HG02981 (cell line): Measurements from ENCODE around the gene MED28.
A peak's percentile ranks its signal among the peaks of the same experiment; 100 is the strongest.
"Not testable (repeated sequence)": the region's sequence is repeated elsewhere in the genome, so short reads cannot be mapped to it uniquely, and the experiment has no call there.

Source experiments
- ATAC-seq: cut with Tn5 transposase; IDR thresholded peaks from one replicate; pipeline ENCODE4 v1.9.1; 2021; ENCODE audit warnings: mild to moderate bottlenecking, moderate library complexity; ENCODE audit not compliant: unreplicated experiment

The MED28 gene, protein sequence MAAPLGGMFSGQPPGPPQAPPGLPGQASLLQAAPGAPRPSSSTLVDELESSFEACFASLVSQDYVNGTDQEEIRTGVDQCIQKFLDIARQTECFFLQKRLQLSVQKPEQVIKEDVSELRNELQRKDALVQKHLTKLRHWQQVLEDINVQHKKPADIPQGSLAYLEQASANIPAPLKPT

DNA sequence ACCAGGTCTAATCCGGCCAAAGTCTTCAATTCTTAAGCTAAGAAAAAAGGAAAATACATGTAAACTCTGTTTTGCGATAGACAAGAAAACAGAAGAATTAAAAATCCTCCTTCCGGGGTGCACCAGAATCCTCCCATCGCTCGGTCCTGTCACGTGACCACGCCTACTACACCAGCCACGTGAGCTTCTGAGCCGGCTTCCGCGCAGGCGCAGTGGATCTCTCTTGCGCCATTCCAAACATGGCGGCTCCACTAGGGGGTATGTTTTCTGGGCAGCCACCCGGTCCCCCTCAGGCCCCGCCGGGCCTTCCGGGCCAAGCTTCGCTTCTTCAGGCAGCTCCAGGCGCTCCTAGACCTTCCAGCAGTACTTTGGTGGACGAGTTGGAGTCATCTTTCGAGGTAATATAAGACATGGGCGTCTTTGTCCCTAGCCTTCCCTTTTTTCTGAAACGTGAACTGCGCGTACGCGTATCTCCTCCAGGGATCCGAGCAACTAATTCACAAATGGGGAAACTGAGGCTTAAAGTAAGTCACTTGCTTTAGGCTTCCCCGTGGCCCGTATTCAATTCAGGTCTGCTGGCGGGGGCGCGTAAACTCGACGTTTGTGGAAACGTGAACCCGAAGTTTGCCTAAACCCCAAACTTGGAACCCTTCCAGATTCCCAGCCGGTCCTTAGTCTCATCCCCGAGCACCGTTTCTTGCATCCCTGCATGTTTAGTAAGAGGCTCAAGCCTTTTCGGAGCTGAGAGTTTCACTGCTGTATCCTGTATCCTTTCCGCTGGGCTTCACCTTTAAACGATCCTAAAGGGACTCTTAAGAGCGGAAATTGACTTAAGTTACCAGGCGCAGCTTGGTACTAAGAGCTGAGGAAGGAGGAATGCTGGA lies at the start of gene MED28:
TSS of gene MED28 (plus strand) at position 226 of the 884 bp plus-strand sequence. CDS start at position 240, 14 bp downstream.
- peak; percentile 95 for ATAC-seq

DNA sequence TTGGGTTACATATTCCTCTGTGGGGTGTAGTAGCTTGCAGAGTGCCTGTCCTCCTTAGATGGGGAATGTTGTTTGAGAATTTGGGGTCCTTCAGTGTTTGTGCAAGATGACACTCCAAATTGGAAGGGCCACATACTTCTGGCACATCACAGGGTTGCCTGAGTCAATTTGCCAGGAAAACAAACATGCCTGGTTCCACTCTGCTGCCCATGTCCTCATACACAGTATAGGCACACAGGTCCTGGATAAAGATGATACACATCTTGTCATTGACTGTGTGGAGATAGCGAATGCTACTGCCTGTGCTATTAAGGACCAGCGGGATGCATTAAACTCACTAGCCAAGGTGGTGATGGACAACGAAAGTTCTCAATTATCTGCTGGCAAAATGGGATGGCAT lies 48.6 kb upstream of the MED28 start:
- ATAC-seq: no peak

DNA sequence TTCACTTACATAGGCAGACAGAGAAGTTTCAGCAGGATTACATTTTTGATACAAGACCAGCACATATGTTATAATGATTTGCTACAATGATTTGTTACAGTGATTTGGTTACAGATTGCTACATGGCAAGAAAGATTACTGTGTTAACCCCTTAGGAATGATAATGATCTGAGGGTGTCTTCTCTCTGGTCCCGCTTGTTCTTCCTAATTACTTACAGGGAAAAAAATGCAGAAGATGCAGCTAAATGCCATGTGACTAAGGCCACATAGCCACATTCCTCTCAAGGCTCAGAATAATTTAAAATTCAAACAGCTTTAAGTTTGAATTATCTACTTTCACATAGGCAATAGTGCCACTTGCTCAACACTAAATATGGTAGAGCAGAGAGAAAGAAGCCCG lies 47.2 kb upstream of the MED28 start:
- no peak for ATAC-seq

DNA sequence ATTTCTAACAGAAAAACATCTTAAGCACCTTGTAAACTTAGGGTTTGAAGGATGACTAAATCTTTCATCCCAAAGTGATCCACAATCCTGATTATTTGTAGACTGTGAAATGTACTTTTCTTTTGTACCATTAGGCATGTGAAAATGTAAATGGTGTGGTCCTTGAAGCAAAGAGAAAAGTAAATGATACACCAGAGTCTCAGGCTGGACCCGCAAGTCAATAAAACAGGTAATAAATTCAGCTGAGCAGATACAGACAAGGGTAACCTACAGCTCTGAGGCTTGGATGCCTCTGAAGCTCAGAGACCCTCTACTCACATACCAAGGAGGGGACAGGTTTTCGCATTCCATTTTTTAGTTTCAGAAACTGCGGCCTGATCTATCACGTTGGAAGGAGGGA lies 40.2 kb upstream of the MED28 start:
- ATAC-seq: no peak

DNA sequence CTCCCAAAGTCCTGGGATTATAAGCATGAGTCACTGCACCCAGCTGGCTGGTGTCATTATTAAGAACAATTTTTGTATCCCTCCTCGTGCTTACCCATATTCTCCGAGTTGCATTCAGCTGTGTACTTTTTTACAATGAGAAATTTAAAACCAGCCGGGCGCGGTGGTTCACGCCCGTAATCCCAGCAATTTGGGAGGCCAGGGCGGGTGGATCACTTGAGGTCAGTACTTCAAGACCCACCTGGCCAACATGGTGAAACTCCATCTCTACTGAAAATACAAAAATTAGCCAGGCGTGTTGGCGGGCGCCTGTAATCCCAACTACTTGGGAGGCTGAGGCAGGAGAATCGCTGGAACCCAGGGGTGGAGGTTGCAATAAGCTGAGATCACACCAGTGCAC lies 39.3 kb upstream of the MED28 start:
- ATAC-seq: not testable (repeated sequence)

DNA sequence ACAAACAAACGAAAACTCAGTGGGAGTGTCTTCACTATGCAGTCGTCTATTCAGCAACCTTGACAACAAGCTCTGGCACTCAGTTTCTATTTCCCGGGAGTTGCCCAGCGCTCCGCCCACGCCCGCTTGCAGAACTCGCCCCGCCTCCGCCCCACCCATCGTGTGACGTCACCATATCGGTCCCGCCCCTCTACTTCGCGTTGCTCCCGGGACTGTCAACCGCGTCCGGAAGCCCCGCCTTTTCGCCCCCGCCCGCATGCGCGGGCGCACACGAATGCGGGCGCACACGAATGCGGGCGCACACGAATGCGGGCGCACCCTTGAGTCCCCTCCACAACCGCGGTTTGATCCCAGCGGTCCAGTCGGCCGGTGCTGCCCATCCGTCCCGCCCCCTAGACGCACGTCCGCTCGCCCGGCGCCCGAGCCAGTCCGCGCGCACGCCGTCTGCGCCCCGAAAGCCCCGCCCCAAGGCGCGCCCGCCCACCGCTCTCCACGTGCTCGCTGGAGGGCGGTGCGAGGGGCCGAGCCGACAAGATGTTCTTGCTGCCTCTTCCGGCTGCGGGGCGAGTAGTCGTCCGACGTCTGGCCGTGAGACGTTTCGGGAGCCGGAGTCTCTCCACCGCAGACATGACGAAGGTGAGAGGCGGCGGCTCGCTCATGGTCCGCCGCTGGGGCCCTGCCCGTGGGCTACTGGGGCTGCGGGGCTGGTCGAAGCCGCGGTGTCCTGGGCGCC lies 37.3 kb upstream of the MED28 start, which contains the start of gene LAP3:
TSS of gene LAP3 (plus strand) at position 267 of the 733 bp plus-strand sequence. CDS start at position 535, 268 bp downstream.
- peak; percentile 82 for ATAC-seq

DNA sequence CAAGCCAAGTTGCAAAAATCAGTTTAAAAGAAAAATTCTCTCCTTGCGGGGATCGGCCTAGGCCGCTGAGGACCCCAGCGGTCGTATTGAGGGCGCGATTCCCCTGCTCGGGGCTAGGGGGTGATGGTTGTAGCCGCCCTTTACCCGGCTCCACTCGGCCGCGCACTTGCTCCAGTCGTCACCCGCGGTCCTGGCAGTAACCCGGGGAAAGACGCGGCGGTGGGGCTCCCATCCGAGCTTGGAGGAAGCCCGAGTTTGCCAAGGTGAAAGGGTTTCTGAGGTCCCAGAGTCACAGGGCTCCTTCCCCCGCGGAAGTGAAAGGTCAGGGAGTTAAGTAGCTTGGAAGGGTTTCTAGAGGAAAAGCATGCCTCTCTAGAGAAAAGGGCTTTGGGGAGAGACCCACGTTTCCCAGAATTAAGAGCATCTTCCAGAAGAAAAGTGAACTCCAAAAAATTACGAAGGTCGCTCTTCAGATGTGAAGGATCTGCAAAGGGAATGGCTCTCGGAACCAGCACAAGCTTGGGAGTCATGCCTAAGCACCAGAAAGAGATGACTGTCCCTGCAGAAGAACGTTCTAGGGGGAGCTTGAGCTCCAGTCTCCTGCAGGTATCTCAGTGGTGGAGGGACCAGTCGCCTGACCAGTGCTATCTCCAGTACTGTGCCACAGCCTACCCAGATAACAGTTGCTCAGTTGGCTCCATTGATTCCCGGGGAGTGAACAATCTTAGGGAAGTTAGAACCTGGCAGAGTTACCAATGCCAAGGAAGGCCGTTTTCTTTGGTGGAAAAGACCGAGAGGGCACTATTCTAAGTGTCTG lies 36.6 kb upstream of the MED28 start:
- ATAC-seq: peak; percentile 2

DNA sequence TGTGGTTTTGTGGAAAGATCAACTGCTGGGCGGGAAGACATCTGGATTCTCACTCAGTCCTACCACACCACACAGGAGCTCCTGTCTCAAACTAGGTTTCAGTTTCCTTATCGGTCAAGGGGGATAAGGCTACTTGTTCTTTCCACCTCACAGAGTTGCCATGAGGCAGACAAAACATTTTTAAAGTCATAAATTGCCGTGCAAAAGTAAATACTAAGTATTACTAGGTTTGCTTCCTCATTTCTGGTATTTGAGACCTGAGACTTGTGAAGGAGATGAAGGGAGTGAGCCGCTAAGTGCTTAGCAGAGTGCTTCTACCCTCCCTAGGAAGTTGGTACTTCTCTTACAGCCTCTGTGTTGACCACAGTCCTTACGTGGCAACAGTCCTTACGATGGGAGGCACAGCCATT lies 36.0 kb upstream of the MED28 start:
- peak; percentile 28 for ATAC-seq

DNA sequence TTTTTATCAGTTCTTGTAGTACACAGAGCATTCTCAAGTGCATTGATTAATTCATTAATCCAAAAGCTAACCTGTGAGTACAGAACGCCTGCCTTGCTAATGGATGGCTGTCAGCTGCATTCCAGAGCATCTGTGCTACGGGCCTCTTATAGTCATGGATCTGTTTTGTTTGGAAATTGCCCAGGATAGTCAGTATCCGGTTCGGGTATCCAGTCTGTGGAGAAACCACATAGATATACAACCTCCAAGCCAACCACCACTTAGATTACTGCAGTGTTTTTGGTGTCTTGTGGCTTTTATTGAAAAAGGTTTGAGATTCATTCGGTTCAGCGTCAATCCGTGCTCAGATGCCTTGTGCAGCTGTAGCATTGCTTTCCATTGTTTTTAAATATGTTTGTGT lies 33.5 kb upstream of the MED28 start:
- ATAC-seq: no peak

DNA sequence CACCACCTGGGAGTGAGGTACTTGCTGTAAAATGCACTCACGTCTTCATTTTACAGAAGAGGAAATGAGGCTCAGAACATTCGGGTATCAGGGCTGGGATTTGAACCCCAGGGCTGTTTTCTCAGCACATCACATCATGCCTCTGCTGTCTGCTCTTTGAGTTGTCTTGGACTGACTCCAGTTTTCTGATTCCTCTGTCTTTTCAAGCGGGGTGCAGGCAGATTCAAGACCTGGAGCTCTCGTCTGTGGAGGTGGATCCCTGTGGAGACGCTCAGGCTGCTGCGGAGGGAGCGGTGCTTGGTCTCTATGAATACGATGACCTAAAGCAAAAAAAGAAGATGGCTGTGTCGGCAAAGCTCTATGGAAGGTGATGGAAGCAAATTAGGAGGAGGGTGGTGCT lies 31.2 kb upstream of the MED28 start:
- ATAC-seq: no peak

DNA sequence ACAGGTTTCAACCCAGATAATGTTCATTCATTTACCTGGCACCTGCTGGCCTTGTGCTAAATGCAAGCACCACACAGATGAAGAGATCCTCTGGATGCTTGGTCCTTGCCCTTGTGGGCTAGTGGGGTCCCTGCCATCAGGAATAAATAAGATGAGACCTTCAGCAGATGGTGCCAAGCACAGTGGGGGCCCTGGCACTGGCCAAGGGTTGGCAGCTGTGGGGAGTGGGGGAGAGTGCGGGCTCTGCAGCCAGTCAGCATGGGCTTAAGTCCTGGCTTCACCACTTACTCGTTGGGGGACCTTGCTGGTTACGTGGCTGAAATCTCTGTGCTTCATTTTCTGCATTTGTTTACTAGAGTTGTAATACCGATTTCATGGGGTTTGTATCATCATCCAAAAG lies 30.5 kb upstream of the MED28 start:
- no peak for ATAC-seq

DNA sequence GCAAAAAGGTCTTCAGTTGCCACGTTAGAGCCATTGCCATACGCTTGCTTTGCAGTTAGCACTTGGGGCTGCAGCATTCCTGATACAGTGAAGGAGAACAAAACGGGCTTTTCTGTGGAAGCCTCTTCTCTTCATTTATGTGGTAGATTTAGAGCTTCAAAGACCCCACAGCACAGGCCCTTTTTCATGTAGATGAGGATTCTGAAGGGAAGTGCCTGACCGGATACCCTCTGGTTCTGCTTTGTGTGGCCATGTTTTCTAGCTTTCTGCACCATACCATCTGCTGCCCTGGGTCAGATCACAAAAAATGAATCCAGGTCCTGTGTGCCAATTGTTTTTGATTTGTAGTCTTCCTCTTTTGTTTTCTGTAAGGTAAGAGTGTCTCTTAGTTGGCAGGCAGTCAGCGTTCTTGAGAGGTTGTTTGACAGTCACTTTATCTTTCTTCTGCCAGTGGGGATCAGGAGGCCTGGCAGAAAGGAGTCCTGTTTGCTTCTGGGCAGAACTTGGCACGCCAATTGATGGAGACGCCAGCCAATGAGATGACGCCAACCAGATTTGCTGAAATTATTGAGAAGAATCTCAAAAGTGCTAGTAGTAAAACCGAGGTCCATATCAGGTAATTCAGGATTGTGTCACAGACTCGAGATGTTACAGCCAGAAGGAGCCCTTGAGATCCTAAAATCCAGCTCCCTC lies 29.8 kb upstream of the MED28 start:
- ATAC-seq: no peak

DNA sequence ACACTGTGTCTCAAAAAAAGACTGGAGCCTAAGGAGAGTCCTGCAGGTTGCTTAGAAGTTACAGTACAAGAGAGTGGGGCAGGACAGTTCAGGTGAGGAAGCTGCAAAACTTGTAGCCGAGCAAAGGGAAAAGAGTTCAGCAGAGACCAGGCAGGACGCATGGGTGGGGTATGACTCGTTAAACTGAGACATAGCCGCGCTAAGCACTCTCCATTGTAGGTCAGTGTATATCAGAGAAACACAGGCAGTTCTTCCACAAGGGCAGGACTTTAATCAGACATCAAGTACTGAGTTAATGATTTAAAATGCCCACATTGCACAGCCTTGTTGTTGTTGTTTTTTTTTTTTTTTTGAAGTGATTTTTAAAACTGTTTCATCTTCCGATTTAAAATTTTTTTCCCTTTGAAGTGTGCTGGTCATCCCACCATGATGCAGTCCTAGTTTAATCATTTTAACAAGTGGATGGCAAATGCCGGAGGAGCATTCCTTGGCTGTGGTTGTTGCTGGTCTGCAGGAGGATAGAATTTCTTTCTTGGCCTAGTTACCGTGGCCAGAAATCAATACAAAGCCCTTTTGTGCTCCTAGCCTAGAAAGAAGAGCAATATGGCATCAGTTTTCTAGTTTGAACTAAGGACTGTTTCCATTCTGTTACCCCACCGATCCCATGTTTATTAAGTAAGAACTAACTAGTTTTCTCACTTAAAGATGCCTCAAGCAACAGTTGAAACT lies 27.2 kb upstream of the MED28 start:
- no peak for ATAC-seq

DNA sequence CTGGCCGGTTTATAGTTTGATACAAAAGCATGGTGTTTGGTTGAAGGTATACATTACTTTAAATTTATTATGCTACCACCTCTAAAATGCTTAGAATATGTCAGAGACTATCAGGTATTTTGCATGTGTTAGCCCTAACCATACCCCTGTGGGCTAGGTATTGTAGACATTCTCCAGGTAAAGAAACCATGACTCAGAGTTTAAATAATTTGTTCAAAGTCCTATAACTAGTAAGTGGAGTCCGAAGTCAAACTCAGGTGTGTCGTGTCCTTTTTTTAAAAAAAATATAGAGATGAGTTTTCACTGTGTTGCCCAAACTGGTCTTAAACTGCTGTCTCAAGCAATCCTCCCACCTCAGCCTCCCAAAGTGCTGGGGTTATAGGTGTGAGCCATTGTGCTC lies 25.1 kb upstream of the MED28 start:
- ATAC-seq: no peak

DNA sequence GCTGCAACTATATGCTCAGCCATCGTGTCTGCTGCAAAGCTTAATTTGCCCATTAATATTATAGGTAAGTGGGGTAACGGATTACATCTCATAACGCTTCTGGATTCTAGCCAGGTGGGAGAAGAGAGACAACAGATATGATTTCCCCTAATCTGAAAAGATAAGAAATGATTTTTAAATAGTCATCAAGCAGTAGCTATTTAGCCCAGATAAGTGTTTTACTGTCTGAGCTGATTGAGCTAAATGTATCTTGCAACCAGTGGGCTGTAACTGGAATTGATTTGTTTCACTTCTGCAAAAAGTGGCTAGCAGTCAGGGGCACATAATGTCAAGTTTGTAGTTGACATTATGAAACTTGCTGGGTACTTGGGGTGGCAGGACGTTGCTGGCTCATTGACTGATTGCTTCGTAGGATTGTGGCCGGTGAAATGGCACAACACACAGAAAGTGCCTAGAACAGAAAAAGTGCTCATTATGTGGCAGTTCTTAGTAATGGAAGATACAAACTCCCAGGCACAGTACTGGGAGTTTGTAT lies 18.9 kb upstream of the MED28 start:
- peak; percentile 88 for ATAC-seq

DNA sequence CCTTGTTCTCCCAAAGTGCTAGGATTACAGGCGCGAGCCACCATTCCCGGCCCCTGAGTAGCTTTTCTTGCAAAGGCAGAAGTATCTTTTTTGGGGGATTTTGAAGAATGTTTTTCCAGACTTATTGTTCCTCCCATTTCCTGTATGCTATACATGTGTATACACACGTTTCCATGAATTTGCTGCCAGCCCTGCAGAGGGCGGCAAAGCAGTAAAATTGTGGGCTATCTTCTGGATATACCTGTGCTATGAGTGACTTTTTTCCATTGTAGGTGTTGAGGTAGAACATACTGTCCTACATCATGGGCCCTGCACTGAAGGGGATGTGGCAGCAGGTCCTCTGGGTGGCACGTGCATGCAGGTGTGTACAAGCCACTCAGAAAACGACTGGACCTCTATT lies 16.9 kb upstream of the MED28 start:
- ATAC-seq: no peak

DNA sequence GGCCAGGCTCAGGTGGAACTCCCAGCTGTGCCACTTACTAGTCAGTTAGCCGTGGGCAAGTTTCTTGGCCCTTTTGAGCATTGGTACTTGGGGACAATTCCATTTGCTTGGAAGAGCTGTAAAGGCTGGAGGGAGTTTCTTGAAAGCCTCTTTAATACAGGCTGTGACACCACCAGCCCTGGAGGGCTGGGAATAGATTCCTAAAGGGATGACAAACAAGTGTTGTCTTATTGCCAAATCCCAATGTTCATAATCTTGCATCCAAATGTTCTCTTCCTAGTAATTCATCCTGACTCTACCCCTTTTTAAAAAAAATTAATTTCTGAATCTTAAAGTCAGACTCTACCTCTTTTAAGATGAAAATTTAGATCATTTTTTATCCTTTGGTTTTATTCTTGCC lies 14.6 kb upstream of the MED28 start:
- ATAC-seq: no peak

DNA sequence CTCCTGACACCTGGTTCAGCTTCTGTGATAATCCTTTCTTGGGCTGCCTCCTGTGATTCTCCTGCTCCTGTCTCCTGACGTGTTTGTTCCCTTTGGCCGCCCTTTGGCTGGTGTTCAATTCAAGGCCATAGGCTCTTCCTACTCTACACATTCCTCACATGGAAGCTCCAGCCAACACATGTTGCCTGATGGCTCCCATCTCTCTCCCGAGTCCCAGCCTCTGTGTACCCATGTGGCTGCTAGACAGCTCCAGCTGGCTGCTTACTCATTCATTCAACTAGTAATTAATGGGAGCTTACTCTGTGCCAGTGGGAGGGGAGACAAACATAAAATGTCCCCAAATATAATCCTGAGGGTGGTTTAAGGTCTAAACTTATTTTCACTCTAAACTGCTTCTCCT lies 9.2 kb upstream of the MED28 start:
- no peak for ATAC-seq

DNA sequence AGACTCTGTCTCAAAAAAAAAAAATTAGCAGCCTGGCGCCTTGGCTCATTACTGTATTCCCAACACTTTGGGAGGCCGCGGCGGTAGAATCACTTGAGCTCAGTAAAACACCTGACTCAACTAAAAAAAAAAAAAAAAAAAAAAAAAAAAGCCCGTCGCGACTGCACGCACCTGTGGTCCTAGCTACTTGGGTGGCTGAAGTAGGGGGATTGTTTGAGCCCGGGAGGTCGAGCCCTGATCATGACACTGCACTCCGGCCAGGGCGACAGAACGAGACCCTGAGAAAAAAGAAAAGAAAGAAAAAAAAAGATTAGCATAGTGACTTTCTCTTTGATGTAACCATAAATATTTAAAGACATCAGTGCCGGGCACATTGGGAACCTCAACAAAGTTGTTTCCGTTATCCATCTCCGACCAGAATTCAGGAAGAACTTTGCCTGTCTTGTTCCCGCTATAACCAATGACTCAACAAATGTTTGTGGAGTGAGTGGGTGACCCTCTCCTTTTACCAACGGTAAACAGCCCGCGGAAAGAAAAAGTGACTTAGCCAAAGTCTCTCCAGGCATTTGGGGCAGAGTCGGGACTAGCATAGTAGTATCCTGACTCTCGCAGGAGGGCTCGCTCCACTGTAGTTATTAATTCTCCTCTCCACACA lies 553 bp upstream of the MED28 start:
- ATAC-seq: peak; percentile 51
